Testis (tissue), 2 donors: Measurements from ENCODE around the gene ARID1B.

Source experiments
- CTCF ChIP-seq, 3 experiments: fragments of 450-650 bp in 2 of 3; fragments of 200-600 bp in 1 of 3; sonication (generic) in 1 of 3; IDR thresholded peaks; one replicate each; pipeline ENCODE4 v1.5.1; 2016 to 2019; ENCODE audit warnings: antibody characterized with exemption in 3 of 3, mild to moderate bottlenecking in 2 of 3, moderate library complexity in 1 of 3
- POLR2A ChIP-seq: fragments of 450-650 bp; IDR thresholded peaks from one replicate; pipeline ENCODE4 v1.6.1; 2017; ENCODE audit warnings: antibody characterized with exemption, mild to moderate bottlenecking, moderate library complexity

GRCh38 chr6:157106487-157106886 lies 329.3 kb downstream of the ARID1B start:
- TF ChIP-seq POLR2A = no peak
- TF ChIP-seq CTCF (IDR thresholded peaks at IDR 0.05) = no peak
